WTC11 (cell line): ENCODE data around the gene HNRNPH3. TPM values are rescaled to one million over a fixed set of nuclear protein-coding genes. Genes with fewer than 3 reads are reported as not detected.

Experiments used
- EMX1 ChIP-seq: fragments of 250-450 bp; sonication (Bioruptor Pico); IDR thresholded peaks from 2 replicates; pipeline ENCODE4 v1.8.0; 2021; ENCODE audit warnings: mild to moderate bottlenecking
- ESRRA ChIP-seq: sonication (generic); formaldehyde crosslinking; IDR thresholded peaks from 2 replicates; pipeline ENCODE4 v1.8.1; 2022; ENCODE audit warnings: mild to moderate bottlenecking, missing genetic modification reagents, borderline replicate concordance
- FOXP1 ChIP-seq: sonication (generic); formaldehyde crosslinking; IDR thresholded peaks from 2 replicates; pipeline ENCODE4 v1.8.0; 2022; ENCODE audit warnings: missing genetic modification reagents, mild to moderate bottlenecking, moderate library complexity, borderline replicate concordance
- KAT7 ChIP-seq: sonication (generic); formaldehyde crosslinking; IDR thresholded peaks from 2 replicates; pipeline ENCODE4 v1.8.1; 2023; ENCODE audit warnings: missing genetic modification reagents, mild to moderate bottlenecking, borderline replicate concordance
- NFE2L1 ChIP-seq: sonication (generic); formaldehyde crosslinking; IDR thresholded peaks from 2 replicates; pipeline ENCODE4 v1.8.1; 2023; ENCODE audit warnings: missing genetic modification reagents
- SMAD3 ChIP-seq: sonication (generic); formaldehyde crosslinking; IDR thresholded peaks from 2 replicates; pipeline ENCODE4 v1.8.0; 2022; ENCODE audit warnings: missing genetic modification reagents, mild to moderate bottlenecking, borderline replicate concordance
- SP1 ChIP-seq: sonication (generic); formaldehyde crosslinking; conservative IDR thresholded peaks from 2 replicates; pipeline ENCODE4 v1.8.1; 2022; ENCODE audit warnings: missing genetic modification reagents
- TCF7 ChIP-seq: sonication (generic); formaldehyde crosslinking; IDR thresholded peaks from 2 replicates; pipeline ENCODE4 v1.8.0; 2022; ENCODE audit warnings: mild to moderate bottlenecking, low read depth, missing genetic modification reagents, moderate library complexity
- ZNF232 ChIP-seq: sonication (generic); formaldehyde crosslinking; IDR thresholded peaks from 2 replicates; pipeline ENCODE4 v1.8.0; 2022; ENCODE audit warnings: mild to moderate bottlenecking, missing genetic modification reagents
- total RNA-seq: library from RNA; stranded (reverse); gene quantifications from 3 replicates; pipeline ENCODE4 v1.2.3, GENCODE V29; 2021
- TF ChIP-seq, protein P1 (sequence below): fragments of 250-450 bp; sonication (Bioruptor Pico); IDR thresholded peaks from 2 replicates; pipeline ENCODE4 v2.1.2; 2022; ENCODE audit warnings: mild to moderate bottlenecking, moderate library complexity
- TF ChIP-seq, protein P2 (sequence below): sonication (generic); formaldehyde crosslinking; IDR thresholded peaks from 2 replicates; pipeline ENCODE4 v1.8.1; 2023; ENCODE audit warnings: mild to moderate bottlenecking, missing genetic modification reagents
- TF ChIP-seq, protein P3 (sequence below): sonication (generic); formaldehyde crosslinking; IDR thresholded peaks from 2 replicates; pipeline ENCODE4 v1.8.0; 2022; ENCODE audit warnings: missing genetic modification reagents
- TF ChIP-seq, protein P4 (sequence below): fragments of 250-450 bp; sonication (Bioruptor Pico); IDR thresholded peaks from 2 replicates; pipeline ENCODE4 v1.9.0; 2021; ENCODE audit warnings: mild to moderate bottlenecking
- TF ChIP-seq, protein P5 (sequence below): fragments of 250-450 bp; sonication (Bioruptor Pico); IDR thresholded peaks from 2 replicates; pipeline ENCODE4 v1.9.0; 2021; ENCODE audit warnings: mild to moderate bottlenecking, borderline replicate concordance
- TF ChIP-seq, protein P6 (sequence below): sonication (generic); formaldehyde crosslinking; IDR thresholded peaks from 2 replicates; pipeline ENCODE4 v1.8.0; 2023; ENCODE audit warnings: missing genetic modification reagents, mild to moderate bottlenecking, borderline replicate concordance
- TF ChIP-seq, protein P7 (sequence below): fragments of 250-450 bp; sonication (Bioruptor Pico); IDR thresholded peaks from 2 replicates; pipeline ENCODE4 v1.9.0; 2021; ENCODE audit warnings: moderate library complexity, mild to moderate bottlenecking, inconsistent platforms, borderline replicate concordance

HNRNPH3 gene
- total RNA-seq, 1 experiment from 2014 or later = 223 TPM

DNA sequence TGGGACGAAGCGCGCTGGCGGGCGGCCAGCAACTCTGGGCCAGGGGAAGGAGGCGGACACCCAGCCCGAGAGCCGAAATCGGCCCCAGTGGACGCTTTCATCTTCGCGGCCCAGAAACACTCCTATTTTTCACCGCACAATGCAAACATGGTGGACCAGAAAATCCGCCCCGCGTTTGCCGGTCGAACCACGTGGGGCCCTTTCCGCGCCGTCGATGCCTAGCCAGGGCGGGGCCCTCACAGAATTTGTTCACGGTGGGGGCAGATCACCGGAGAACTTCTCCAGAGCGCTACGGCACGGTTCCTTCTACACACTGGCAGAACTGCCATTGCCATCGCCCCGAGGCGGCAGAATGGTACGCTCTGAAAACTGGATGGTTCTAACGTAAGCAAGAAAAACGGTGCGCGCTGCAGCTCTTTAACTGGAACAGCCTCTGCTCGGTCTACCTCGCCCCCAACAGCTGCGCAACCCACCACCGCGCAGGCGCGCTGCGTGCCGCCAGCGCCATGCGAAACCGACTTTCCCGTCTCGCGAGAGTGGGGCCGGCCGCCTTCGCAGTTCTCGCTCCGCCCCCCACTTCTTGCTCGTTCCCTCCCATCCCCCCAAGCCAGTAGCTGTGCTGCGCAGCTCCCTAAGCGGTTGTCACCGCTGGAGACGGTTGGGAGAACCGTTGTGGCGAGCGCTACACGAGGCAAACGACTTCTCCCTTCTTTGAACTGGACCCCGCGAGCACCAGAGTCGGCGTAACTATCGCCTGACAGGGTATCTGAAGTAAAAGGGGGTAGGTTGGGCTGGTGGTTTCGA is at the start of gene HNRNPH3 (continued):
- peak; percentile 84 for TF ChIP-seq SP1 (CRISPR knock-in tag)
- TF ChIP-seq FOXP1 (CRISPR knock-in tag) = peak; percentile 83
- no peak; the same call in 1 of the 2 replicates for TF ChIP-seq ZNF232
- TF ChIP-seq, protein P1, sequence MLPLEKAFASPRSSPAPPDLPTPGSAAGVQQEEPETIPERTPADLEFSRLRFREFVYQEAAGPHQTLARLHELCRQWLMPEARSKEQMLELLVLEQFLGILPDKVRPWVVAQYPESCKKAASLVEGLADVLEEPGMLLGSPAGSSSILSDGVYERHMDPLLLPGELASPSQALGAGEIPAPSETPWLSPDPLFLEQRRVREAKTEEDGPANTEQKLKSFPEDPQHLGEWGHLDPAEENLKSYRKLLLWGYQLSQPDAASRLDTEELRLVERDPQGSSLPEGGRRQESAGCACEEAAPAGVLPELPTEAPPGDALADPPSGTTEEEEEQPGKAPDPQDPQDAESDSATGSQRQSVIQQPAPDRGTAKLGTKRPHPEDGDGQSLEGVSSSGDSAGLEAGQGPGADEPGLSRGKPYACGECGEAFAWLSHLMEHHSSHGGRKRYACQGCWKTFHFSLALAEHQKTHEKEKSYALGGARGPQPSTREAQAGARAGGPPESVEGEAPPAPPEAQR (CRISPR knock-in tag) = no peak
- TF ChIP-seq SMAD3 (CRISPR knock-in tag) = peak; percentile 66
- TF ChIP-seq EMX1 (CRISPR knock-in tag) = 0 out of 2 replicates have a peak, but pooled peaks have one; percentile 15
- no peak for TF ChIP-seq ESRRA (CRISPR knock-in tag)
- TF ChIP-seq, protein P2, sequence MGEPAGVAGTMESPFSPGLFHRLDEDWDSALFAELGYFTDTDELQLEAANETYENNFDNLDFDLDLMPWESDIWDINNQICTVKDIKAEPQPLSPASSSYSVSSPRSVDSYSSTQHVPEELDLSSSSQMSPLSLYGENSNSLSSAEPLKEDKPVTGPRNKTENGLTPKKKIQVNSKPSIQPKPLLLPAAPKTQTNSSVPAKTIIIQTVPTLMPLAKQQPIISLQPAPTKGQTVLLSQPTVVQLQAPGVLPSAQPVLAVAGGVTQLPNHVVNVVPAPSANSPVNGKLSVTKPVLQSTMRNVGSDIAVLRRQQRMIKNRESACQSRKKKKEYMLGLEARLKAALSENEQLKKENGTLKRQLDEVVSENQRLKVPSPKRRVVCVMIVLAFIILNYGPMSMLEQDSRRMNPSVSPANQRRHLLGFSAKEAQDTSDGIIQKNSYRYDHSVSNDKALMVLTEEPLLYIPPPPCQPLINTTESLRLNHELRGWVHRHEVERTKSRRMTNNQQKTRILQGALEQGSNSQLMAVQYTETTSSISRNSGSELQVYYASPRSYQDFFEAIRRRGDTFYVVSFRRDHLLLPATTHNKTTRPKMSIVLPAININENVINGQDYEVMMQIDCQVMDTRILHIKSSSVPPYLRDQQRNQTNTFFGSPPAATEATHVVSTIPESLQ (CRISPR knock-in tag) = 0 out of 2 replicates have a peak, but pooled peaks have one; percentile 10
- TF ChIP-seq KAT7 (CRISPR knock-in tag) = no peak
- TF ChIP-seq, protein P3, sequence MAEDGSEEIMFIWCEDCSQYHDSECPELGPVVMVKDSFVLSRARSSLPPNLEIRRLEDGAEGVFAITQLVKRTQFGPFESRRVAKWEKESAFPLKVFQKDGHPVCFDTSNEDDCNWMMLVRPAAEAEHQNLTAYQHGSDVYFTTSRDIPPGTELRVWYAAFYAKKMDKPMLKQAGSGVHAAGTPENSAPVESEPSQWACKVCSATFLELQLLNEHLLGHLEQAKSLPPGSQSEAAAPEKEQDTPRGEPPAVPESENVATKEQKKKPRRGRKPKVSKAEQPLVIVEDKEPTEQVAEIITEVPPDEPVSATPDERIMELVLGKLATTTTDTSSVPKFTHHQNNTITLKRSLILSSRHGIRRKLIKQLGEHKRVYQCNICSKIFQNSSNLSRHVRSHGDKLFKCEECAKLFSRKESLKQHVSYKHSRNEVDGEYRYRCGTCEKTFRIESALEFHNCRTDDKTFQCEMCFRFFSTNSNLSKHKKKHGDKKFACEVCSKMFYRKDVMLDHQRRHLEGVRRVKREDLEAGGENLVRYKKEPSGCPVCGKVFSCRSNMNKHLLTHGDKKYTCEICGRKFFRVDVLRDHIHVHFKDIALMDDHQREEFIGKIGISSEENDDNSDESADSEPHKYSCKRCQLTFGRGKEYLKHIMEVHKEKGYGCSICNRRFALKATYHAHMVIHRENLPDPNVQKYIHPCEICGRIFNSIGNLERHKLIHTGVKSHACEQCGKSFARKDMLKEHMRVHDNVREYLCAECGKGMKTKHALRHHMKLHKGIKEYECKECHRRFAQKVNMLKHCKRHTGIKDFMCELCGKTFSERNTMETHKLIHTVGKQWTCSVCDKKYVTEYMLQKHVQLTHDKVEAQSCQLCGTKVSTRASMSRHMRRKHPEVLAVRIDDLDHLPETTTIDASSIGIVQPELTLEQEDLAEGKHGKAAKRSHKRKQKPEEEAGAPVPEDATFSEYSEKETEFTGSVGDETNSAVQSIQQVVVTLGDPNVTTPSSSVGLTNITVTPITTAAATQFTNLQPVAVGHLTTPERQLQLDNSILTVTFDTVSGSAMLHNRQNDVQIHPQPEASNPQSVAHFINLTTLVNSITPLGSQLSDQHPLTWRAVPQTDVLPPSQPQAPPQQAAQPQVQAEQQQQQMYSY (CRISPR knock-in tag) = peak; percentile 14; the same call in 1 of the 2 replicates
- TF ChIP-seq, protein P4, sequence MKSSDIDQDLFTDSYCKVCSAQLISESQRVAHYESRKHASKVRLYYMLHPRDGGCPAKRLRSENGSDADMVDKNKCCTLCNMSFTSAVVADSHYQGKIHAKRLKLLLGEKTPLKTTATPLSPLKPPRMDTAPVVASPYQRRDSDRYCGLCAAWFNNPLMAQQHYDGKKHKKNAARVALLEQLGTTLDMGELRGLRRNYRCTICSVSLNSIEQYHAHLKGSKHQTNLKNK (CRISPR knock-in tag) = peak; percentile 70; the same call in 1 of the 2 replicates
- TF ChIP-seq, protein P5, sequence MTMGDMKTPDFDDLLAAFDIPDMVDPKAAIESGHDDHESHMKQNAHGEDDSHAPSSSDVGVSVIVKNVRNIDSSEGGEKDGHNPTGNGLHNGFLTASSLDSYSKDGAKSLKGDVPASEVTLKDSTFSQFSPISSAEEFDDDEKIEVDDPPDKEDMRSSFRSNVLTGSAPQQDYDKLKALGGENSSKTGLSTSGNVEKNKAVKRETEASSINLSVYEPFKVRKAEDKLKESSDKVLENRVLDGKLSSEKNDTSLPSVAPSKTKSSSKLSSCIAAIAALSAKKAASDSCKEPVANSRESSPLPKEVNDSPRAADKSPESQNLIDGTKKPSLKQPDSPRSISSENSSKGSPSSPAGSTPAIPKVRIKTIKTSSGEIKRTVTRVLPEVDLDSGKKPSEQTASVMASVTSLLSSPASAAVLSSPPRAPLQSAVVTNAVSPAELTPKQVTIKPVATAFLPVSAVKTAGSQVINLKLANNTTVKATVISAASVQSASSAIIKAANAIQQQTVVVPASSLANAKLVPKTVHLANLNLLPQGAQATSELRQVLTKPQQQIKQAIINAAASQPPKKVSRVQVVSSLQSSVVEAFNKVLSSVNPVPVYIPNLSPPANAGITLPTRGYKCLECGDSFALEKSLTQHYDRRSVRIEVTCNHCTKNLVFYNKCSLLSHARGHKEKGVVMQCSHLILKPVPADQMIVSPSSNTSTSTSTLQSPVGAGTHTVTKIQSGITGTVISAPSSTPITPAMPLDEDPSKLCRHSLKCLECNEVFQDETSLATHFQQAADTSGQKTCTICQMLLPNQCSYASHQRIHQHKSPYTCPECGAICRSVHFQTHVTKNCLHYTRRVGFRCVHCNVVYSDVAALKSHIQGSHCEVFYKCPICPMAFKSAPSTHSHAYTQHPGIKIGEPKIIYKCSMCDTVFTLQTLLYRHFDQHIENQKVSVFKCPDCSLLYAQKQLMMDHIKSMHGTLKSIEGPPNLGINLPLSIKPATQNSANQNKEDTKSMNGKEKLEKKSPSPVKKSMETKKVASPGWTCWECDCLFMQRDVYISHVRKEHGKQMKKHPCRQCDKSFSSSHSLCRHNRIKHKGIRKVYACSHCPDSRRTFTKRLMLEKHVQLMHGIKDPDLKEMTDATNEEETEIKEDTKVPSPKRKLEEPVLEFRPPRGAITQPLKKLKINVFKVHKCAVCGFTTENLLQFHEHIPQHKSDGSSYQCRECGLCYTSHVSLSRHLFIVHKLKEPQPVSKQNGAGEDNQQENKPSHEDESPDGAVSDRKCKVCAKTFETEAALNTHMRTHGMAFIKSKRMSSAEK (CRISPR knock-in tag) = 0 out of 2 replicates have a peak, but pooled peaks have one; percentile 40
- TF ChIP-seq, protein P6, sequence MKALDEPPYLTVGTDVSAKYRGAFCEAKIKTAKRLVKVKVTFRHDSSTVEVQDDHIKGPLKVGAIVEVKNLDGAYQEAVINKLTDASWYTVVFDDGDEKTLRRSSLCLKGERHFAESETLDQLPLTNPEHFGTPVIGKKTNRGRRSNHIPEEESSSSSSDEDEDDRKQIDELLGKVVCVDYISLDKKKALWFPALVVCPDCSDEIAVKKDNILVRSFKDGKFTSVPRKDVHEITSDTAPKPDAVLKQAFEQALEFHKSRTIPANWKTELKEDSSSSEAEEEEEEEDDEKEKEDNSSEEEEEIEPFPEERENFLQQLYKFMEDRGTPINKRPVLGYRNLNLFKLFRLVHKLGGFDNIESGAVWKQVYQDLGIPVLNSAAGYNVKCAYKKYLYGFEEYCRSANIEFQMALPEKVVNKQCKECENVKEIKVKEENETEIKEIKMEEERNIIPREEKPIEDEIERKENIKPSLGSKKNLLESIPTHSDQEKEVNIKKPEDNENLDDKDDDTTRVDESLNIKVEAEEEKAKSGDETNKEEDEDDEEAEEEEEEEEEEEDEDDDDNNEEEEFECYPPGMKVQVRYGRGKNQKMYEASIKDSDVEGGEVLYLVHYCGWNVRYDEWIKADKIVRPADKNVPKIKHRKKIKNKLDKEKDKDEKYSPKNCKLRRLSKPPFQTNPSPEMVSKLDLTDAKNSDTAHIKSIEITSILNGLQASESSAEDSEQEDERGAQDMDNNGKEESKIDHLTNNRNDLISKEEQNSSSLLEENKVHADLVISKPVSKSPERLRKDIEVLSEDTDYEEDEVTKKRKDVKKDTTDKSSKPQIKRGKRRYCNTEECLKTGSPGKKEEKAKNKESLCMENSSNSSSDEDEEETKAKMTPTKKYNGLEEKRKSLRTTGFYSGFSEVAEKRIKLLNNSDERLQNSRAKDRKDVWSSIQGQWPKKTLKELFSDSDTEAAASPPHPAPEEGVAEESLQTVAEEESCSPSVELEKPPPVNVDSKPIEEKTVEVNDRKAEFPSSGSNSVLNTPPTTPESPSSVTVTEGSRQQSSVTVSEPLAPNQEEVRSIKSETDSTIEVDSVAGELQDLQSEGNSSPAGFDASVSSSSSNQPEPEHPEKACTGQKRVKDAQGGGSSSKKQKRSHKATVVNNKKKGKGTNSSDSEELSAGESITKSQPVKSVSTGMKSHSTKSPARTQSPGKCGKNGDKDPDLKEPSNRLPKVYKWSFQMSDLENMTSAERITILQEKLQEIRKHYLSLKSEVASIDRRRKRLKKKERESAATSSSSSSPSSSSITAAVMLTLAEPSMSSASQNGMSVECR (CRISPR knock-in tag) = 0 out of 2 replicates have a peak, but pooled peaks have one; percentile 17
- TF ChIP-seq NFE2L1 (CRISPR knock-in tag) = peak; percentile 83
- TF ChIP-seq, protein P7, sequence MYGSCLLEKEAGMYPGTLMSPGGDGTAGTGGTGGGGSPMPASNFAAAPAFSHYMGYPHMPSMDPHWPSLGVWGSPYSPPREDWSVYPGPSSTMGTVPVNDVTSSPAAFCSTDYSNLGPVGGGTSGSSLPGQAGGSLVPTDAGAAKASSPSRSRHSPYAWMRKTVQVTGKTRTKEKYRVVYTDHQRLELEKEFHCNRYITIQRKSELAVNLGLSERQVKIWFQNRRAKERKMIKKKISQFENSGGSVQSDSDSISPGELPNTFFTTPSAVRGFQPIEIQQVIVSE (CRISPR knock-in tag) = no peak
- 0 out of 2 replicates have a peak, but pooled peaks have one; percentile 11 for TF ChIP-seq TCF7 (CRISPR knock-in tag)
